Measurements from ENCODE around the gene STON1.
"Not testable (repeated sequence)": the region's sequence is repeated elsewhere in the genome, so short reads cannot be mapped to it uniquely, and the experiment has no call there.

STON1 gene

GRCh38 chr2:48617618-48618017 is 87.7 kb downstream of the STON1 start, which contains the start of gene GTF2A1L:
Gene GTF2A1L (plus strand): TSS chr2:48617856. CDS start chr2:48617875, 19 bp downstream.
- no peak for DNase-seq (ENCODE audit: low spot score)

GRCh38 chr2:48619526-48619925 is 89.6 kb downstream of the STON1 start:
- DNase-seq (ENCODE audit: low spot score), result no peak

GRCh38 chr2:48620604-48621003 is 90.7 kb downstream of the STON1 start:
- DNase-seq (ENCODE audit: low spot score), result no peak

- not testable (repeated sequence) for DNase-seq (ENCODE audit: low spot score)
These were observed 92.7 kb downstream of the STON1 start for GRCh38 chr2:48622691-48623090.

GRCh38 chr2:48624696-48625095 is 94.7 kb downstream of the STON1 start:
- no peak for DNase-seq (ENCODE audit: low spot score)

GRCh38 chr2:48626047-48626446 is 96.1 kb downstream of the STON1 start:
- no peak for DNase-seq (ENCODE audit: low spot score)

- no peak for DNase-seq (ENCODE audit: low spot score)
These were observed 103.2 kb downstream of the STON1 start for GRCh38 chr2:48633143-48633542.

GRCh38 chr2:48635786-48636185 is 105.8 kb downstream of the STON1 start:
- DNase-seq (ENCODE audit: low spot score), result no peak

- DNase-seq (ENCODE audit: low spot score), result no peak
These were observed 108.3 kb downstream of the STON1 start for GRCh38 chr2:48638261-48638660.
